ENCODE results near the gene OR1A1. TPM values are rescaled to one million over a fixed set of nuclear protein-coding genes. Genes with fewer than 3 reads are reported as not detected.

OR1A1 gene
- total RNA-seq, 1 experiment from 2014 or later: not detected

Other genes starting within 250 kb of the OR1A1 start
- gene OR1D5, start 144.1 kb upstream of the OR1A1 start, total RNA-seq (2014; rRNA removed; shearing (Covaris generic)): not detected in 2 replicates
- gene OR1D2, start 103.2 kb upstream of the OR1A1 start, total RNA-seq (2014; rRNA removed; shearing (Covaris generic)): not detected in 2 replicates
- gene OR1G1, start 80.1 kb upstream of the OR1A1 start, total RNA-seq (2014; rRNA removed; shearing (Covaris generic)): not detected in 2 replicates
- gene OR1A2, start 10.1 kb upstream of the OR1A1 start, total RNA-seq (2014; rRNA removed; shearing (Covaris generic)): not detected in 2 replicates
- gene OR3A1, start 90.7 kb downstream of the OR1A1 start, total RNA-seq (2014; rRNA removed; shearing (Covaris generic)): not detected in 2 replicates
- gene OR3A2, start 178.6 kb downstream of the OR1A1 start, total RNA-seq (2014; rRNA removed; shearing (Covaris generic)): not detected in 2 replicates
- gene OR1E1, start 190.7 kb downstream of the OR1A1 start, total RNA-seq (2014; rRNA removed; shearing (Covaris generic)): not detected in 2 replicates
- gene OR3A3, start 203.7 kb downstream of the OR1A1 start, total RNA-seq (2014; rRNA removed; shearing (Covaris generic)): not detected in 2 replicates
- gene OR1E2, start 226.2 kb downstream of the OR1A1 start, total RNA-seq (2014; rRNA removed; shearing (Covaris generic)): not detected in 2 replicates